Measurements from ENCODE around the gene FGF11. TPM values are rescaled to one million over a fixed set of nuclear protein-coding genes. Genes with fewer than 3 reads are reported as not detected.

FGF11 gene
- total and polyA plus RNA-seq, 2 of the 13 experiments (the other 11 are each of a cell fraction or from before 2014, with no cell fraction given), result 0.20 to 7.6 TPM

DNA sequence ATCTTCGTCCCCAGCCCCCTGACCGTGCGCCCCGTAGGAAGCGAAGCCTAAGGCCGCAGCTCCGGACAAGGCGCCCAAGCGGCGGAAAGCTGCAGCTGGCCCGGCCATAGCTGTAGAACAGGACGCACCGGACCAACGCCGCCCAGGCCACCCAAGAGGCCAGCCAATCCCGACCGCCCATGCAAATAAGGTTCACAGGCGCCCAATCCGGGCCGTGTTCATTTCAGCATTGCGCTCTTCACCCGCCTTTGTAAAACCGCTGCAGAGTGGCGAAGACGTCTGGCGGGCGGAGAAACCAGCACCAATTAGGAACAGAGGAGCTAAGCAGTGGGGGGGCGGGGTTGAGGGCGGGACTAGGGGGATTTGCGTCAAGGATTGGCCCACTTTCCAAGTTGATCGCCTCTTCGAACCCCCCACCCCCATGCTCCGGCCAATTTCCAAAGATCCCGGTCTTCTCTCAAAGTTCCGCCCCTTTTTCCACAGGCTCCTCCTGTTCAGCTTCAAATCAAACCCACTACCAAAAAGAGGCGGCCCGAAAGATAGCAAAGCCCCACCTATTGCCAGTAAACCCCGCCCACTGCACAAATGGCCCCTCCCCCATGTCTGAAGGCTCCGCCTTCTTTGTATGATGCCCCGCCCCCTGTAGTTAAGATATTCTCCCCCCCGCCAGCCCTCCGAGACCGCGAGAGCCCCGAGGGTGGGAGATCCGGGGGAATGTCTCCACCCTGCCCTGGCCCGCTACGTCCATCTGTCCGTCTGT, 35.2 kb upstream of the FGF11 start, which contains the start of gene TMEM256 (continued):
- TF ChIP-seq, protein P1, sequence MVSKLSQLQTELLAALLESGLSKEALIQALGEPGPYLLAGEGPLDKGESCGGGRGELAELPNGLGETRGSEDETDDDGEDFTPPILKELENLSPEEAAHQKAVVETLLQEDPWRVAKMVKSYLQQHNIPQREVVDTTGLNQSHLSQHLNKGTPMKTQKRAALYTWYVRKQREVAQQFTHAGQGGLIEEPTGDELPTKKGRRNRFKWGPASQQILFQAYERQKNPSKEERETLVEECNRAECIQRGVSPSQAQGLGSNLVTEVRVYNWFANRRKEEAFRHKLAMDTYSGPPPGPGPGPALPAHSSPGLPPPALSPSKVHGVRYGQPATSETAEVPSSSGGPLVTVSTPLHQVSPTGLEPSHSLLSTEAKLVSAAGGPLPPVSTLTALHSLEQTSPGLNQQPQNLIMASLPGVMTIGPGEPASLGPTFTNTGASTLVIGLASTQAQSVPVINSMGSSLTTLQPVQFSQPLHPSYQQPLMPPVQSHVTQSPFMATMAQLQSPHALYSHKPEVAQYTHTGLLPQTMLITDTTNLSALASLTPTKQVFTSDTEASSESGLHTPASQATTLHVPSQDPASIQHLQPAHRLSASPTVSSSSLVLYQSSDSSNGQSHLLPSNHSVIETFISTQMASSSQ (IDR thresholded peaks at IDR 0.05; ENCODE audit: low read depth), result 0 out of 2 replicates have a peak, but pooled peaks have one; percentile 9
- TF ChIP-seq, protein P1 (CRISPR knock-in tag; IDR thresholded peaks at IDR 0.05; ENCODE audit: borderline replicate concordance), result no peak
- TF ChIP-seq ZNF547 (CRISPR knock-in tag; IDR thresholded peaks at IDR 0.05) (peak; percentile 66), ZNF431 (CRISPR knock-in tag; IDR thresholded peaks at IDR 0.05; ENCODE audit: borderline replicate concordance, low read depth) (no peak), TAF1 (CRISPR knock-in tag; IDR thresholded peaks at IDR 0.05) (peak; percentile 92), TBL1XR1 (IDR thresholded peaks at IDR 0.05; ENCODE audit: borderline replicate concordance, low read length, partially characterized antibody) (no peak), ZBTB3 (CRISPR knock-in tag; IDR thresholded peaks at IDR 0.05; ENCODE audit: borderline replicate concordance, low read depth) (no peak), HDAC6 (IDR thresholded peaks at IDR 0.05; ENCODE audit: low read depth, low read length) (no peak), DR1 (CRISPR knock-in tag; IDR thresholded peaks at IDR 0.05) (peak; percentile 88), HNRNPUL1 (IDR thresholded peaks at IDR 0.05; ENCODE audit: low read depth, low read length) (no peak), ZNF777 (CRISPR knock-in tag; IDR thresholded peaks at IDR 0.05) (peak; percentile 56; the same call in 1 of the 2 replicates), XRCC5 (optimal IDR thresholded peaks at IDR 0.05; ENCODE audit: low read length) (peak; percentile 32), POLR2AphosphoS2 (IDR thresholded peaks at IDR 0.05; ENCODE audit: low read depth, low read length) (peak; percentile 54; the same call in 1 of the 2 replicates), ZFP90 (CRISPR knock-in tag; IDR thresholded peaks at IDR 0.05; ENCODE audit: borderline replicate concordance) (no peak; the same call in 1 of the 2 replicates), ZNF891 (CRISPR knock-in tag; IDR thresholded peaks at IDR 0.05) (peak; percentile 47; the same call in 1 of the 2 replicates)
- TF ChIP-seq, protein P2, sequence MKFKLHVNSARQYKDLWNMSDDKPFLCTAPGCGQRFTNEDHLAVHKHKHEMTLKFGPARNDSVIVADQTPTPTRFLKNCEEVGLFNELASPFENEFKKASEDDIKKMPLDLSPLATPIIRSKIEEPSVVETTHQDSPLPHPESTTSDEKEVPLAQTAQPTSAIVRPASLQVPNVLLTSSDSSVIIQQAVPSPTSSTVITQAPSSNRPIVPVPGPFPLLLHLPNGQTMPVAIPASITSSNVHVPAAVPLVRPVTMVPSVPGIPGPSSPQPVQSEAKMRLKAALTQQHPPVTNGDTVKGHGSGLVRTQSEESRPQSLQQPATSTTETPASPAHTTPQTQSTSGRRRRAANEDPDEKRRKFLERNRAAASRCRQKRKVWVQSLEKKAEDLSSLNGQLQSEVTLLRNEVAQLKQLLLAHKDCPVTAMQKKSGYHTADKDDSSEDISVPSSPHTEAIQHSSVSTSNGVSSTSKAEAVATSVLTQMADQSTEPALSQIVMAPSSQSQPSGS (CRISPR knock-in tag; IDR thresholded peaks at IDR 0.05), result 0 out of 2 replicates have a peak, but pooled peaks have one; percentile 14
- TF ChIP-seq, protein P3, sequence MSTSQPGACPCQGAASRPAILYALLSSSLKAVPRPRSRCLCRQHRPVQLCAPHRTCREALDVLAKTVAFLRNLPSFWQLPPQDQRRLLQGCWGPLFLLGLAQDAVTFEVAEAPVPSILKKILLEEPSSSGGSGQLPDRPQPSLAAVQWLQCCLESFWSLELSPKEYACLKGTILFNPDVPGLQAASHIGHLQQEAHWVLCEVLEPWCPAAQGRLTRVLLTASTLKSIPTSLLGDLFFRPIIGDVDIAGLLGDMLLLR (CRISPR knock-in tag; IDR thresholded peaks at IDR 0.05), result 0 out of 2 replicates have a peak, but pooled peaks have one; percentile 24
- TF ChIP-seq, protein P4, sequence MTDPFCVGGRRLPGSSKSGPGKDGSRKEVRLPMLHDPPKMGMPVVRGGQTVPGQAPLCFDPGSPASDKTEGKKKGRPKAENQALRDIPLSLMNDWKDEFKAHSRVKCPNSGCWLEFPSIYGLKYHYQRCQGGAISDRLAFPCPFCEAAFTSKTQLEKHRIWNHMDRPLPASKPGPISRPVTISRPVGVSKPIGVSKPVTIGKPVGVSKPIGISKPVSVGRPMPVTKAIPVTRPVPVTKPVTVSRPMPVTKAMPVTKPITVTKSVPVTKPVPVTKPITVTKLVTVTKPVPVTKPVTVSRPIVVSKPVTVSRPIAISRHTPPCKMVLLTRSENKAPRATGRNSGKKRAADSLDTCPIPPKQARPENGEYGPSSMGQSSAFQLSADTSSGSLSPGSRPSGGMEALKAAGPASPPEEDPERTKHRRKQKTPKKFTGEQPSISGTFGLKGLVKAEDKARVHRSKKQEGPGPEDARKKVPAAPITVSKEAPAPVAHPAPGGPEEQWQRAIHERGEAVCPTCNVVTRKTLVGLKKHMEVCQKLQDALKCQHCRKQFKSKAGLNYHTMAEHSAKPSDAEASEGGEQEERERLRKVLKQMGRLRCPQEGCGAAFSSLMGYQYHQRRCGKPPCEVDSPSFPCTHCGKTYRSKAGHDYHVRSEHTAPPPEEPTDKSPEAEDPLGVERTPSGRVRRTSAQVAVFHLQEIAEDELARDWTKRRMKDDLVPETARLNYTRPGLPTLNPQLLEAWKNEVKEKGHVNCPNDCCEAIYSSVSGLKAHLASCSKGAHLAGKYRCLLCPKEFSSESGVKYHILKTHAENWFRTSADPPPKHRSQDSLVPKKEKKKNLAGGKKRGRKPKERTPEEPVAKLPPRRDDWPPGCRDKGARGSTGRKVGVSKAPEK (CRISPR knock-in tag; IDR thresholded peaks at IDR 0.05; ENCODE audit: borderline replicate concordance), result no peak

Data from HepG2 (cell line).